Activated CD8-positive, alpha-beta memory T cell treated with anti-CD3 and anti-CD28 coated beads, Interleukin-2, amount 50 U/mL, for 24 hours (primary cell): ENCODE data around the gene SNF8.
"Not testable (repeated sequence)": the region's sequence is repeated elsewhere in the genome, so short reads cannot be mapped to it uniquely, and the experiment has no call there.

Experiments used
- DNase-seq: peaks from one replicate; pipeline ENCODE4 v3.0.0-alpha.2; 2020; ENCODE audit errors: extremely low read depth

SNF8 gene

DNA sequence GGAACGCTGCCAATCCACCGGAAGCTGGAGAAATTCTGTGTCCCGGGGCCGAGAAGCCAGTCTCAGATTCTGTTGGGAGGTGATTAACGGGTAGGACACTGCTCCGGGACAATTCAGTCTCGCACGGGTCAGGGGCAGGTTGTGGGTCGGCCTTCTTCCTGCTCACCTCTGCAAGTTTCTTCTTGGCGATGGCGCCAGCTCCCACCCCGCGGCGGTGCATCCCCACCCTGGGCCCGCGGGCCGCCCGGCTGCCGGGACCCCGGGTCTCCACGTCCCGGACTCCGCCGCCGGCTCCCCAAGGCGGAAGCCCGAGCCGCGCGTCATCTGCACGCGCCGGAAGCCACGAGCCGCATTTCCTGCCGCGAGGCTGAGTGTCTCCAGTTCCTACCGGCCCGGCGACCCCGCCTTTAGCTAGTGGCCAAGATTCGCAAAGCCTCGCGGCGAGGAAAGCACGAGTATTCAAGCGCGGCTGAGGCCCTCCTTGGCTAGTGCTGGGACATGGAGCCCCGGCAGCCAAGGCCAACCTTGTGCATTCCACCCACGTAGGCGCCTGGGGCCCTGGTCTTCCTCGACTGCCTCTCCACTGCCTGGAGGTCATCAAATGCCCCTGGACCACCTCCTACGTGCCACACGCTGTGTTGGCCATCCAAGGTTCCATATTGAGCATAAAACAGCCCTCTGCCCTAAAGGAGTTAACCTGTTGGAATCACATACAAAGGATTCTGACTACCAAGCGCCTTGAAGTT lies at the start of gene SNF8:
SNF8 (minus strand) TSS at position 328 of the 746 bp plus-strand sequence; CDS start at position 220, 108 bp downstream.
- peak; percentile 78 for DNase-seq

- no peak for DNase-seq
These were observed 49.3 kb upstream of the SNF8 start for GRCh38 chr17:48993951-48994350.

DNA sequence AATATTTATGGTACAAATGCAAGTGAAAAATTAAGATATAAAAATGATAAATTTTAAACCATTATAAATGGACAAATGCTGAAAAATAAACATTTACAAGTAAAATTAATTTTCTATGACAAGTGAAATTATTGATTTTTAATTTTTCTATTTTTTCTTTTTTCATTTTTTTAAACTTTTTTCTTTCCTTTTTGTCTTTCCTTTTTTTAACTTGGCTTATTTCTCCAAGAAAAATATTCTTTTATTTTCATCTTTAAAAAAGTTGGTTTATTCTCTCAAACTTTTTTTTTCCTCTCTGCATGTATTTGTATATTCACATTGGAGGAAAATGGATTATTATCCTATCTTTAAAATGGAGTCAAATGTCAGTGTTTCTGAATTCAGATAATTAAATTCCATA lies 48.7 kb upstream of the SNF8 start:
- no peak for DNase-seq

- DNase-seq = no peak
These were observed 47.8 kb upstream of the SNF8 start for GRCh38 chr17:48992444-48992843.

DNA sequence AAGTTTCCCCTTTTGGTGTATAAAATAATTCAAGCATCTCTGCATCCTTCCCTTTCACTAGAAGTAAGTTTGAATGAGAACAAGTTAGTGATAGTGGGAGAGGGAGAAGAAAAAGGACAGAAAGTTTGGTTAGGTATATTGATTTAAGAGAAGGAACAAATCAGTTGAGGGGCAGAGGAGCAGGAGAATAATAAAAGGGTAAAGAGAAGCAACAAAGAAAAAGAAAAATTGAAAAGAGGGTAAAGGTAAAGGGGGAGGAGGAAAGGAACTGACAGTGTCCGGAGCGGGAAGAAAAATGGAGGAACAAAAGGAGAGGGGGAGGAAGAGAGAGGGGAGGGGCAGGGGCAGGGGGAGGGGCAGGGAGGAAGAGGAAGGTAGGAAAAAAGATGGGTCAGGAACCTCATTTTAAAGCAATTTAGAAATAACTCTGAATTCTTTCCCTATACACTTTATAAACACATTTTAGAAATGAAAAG lies 46.3 kb upstream of the SNF8 start:
- DNase-seq = no peak

DNA sequence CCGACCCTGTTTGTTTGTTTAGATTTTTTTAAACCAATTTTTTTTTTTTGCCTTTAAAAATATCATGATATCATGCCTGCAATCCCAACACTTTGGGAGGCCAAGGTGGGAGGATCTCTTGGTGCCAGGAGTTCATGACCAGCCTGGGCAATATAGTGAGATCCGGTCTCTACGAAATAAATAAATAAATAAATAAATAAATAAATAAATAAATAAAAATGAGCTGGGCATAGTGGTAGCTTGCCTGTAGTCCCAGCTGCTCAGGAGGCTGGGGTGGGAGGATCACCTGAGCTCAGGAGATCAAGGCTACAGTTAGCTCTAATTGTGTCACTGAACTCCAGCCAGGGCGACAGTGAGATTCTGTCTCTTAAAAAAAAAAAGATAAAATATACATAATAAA lies 44.5 kb upstream of the SNF8 start:
- no peak for DNase-seq

DNA sequence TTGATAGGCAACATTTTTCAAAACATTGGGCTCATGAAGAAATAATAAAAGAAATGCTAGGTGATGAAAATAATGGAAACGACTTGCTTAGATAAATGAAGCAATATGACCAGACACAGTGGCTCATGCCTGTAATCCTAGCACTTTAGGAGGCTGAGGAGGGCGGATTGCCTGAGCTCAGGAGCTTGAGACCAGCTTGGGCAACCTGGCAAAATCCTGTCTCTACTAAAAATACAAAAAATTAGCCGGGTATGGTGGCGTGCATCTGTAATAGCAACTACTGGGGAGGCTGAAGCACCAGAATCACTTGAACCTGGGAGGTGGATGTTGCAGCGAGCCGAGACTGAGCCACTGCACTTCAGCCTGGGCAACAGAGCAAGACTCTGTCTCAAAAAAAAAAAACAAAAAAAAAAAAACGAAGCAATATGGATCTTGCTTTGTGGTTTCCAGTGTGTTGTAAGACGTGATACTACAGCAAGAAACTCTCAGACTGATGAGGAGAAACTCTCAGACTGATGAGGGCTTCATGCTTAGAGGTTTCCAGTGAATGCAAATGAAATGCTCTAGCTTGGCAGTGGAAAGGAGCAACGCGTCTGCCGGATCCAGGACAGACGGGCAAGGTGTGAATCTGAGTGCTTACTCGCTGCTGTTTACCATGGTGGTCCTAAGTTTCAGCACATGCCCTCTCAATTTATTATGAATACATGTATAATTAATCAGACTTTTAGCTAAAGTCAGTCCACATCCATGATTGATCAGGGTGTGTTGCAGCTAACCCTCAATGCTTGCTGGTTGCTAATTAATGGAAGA lies 41.0 kb upstream of the SNF8 start:
- DNase-seq = no peak

DNA sequence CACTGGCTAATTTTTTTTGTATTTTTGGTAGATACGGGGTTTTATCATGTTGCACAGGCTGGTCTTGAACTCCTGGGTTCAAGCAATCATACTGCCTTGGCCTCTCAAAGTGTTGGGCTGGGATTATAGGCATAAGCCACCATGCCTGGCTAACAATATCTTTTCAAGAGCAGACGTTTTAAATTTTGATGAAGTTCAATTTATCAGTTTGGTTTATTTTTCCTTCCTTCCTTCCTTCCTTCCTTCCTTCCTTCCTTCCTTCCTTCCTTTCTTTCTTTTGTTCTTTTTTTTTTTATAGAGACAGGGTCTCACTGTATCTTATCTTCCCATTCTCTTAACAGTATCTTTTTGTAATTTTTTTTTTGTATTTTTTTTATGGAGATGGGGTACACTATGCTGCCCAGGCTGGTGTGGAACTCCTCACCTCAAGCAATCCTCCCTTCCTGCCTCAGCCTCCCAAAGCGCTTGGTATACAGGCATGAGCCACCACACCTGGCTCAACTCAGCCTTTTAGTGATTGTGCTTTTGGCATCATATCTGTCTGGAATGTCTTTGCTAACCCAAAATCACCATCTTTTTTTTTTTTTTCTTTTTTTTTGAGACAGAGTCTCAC lies 37.4 kb upstream of the SNF8 start:
- no peak for DNase-seq

DNA sequence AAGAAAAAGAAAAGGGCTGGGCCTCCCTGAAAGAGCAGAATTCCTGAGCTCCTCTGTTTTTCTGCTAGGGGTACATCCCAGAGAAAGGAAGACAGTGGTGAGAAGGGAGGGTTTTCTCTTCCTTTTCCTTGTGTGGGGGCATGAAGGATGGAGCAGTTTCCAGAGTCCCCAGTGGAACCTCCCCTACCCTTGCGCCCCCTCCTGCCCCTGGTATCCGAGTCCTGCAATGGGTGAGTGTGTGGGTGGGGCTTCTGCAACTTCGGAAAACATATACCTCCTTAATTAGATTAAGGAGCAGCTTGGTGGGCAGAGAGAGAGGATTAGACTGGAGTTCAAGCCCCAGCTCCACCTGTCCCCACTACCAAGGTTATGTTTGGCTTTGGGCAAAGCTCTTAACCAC lies 29.2 kb upstream of the SNF8 start:
- no peak for DNase-seq

DNA sequence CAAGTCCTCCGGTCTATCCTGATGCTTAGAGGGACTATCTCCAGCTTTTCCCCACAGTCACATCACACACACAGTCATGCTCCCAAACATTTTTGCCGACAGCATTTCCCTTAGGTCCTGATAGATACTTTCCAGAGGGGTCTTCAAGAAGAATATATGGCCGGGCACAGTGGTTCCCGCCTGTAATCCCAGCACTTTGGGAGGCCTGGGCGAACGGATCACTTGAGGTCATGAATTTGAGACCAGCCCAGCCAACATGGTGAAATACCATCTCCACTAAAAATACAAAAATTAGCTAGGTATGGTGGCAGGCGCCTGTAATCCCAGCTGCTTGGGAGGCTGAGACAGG lies 28.1 kb upstream of the SNF8 start:
- DNase-seq = no peak

DNA sequence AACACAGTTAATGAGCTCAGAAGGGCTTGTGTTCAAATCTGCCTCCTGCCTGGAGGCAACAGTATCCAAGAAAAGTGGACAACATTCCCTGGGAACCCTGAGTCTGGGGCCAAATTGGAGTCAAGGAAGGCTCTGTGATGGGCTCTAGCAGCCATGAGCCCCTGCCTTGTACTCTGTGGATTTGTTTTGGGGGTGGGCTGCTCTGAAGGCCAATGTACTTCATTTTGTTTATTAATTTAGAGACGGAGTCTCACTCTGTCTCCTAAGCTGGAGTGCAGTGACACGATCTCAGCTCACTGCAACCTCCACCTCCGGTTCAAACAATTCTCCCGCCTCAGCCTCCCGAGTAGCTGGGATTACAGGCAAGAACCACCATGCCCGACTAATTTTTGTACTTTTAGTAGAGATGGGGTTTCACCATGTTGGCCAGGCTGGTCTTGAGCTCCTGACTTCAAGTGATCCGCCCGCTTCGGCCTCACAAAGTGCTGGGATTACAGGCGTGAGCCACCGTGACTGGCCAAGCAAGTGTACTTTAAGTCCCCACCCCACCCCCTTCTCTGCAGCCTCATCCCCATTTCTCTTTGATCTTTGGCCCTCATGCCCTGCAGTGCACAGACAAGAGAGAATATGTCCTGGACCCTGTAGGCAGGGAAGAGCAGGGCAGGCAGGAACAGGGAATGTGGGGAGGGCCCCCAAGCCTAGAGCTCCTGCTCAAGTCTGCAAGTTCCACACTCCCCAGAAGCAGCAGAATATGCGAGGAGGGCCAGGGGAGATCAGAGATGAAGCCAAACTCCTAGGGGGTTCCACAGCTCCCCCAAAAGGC lies 26.4 kb upstream of the SNF8 start:
- DNase-seq = no peak

- DNase-seq = no peak
These were observed 25.6 kb upstream of the SNF8 start for GRCh38 chr17:48970224-48970623.

- DNase-seq = no peak
These were observed 17.0 kb upstream of the SNF8 start for GRCh38 chr17:48961516-48962233.

- DNase-seq = no peak
These were observed 16.3 kb upstream of the SNF8 start for GRCh38 chr17:48960834-48961515.

- no peak for DNase-seq
These were observed 9.7 kb upstream of the SNF8 start for GRCh38 chr17:48954300-48954755.

DNA sequence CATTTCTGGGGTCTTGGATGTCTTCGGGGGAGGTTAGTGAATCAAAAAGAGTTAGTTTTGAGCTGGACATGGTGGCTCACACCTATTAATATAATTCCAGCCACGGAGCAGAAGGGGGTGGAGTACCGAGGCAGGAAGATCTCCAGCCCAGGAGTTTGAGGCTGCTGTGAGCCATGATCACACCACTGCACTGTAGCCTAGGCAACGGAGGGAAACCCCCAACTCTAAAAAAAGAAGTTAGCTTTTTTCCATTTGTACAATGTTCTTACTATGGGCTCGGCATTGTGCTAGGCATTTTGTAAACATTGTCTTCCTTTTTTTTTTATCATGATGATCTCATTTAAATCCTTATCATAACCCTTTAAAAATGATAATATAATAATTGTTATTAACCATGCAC lies 8.3 kb upstream of the SNF8 start:
- no peak for DNase-seq

DNA sequence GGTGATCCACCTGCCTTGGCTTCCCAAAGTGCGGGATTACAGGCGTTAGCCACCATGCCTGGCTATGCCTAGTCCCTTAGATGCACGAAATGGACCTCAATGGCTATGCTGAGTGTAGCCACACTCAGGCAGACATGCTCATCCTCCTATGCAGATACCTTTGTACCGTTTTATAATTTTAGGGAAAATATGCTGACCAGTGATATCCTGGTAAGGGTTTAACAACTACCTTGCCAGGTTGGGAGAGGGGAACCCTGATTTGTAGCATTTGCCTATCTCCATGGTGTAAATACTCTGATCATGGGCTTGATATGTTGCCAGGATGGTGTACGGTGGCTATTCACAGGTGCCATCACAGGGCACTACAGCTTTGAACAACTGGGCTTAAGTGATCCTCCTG lies 6.9 kb upstream of the SNF8 start:
- no peak for DNase-seq

DNA sequence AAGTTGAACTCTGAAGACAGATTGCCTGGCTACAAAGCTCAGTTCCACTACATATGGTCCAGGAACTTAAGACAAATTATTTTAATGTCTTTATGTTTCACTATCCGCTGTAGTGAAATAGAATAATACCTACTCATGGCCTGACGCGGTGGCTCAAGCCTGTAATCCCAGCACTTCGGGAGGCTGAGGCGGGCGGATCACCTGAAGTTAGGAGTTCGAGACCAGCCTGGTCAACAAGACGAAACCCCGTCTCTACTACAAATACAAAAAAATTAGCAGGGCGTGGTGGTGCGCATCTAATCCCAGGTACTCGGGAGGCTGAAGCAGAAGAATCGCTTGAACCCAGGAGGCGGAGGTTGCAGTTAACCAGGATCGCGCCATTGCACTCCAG lies 614 bp upstream of the SNF8 start:
- DNase-seq = not testable (repeated sequence)

DNA sequence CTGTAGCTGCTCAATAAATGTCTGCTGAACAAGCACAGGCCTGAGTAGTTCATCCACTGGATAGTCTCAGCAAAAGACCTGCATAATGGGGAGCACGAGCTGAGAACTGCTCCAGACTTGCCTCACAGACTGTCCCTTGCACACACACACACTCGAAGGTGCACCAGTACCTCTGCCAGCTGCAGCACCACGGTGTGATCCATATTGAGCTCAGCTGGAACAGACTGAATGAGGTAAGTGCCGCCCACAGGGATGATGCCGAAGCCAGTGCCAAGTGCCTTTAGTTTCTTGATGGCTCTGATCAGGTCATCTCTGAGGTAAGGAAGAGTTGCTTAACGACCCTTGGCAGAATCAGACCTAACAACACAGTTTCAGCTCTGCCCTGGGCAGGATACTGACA lies 11.6 kb downstream of the SNF8 start:
- no peak for DNase-seq

DNA sequence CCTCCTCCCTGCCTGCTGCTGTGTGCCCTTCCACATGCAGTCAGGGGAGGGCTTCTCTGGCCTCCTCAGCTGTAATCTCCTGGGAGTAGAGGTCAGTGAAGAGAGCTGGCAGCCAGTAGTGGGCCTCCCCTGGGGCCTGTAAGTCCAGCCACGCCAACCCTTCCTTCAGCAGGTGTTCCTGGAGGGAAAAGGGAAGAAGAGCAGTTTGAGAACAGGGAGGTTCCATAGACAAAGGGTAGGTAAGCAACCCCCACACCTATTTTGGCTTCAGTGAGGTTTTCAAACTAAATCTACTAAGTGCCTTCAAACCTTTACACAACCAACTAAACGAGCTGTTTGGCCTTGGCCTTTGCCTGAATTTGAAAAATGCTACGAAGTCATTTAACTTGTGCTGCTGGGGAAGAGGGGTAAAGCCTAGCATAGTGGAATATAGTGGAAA lies 14.2 kb downstream of the SNF8 start:
- DNase-seq = no peak

DNA sequence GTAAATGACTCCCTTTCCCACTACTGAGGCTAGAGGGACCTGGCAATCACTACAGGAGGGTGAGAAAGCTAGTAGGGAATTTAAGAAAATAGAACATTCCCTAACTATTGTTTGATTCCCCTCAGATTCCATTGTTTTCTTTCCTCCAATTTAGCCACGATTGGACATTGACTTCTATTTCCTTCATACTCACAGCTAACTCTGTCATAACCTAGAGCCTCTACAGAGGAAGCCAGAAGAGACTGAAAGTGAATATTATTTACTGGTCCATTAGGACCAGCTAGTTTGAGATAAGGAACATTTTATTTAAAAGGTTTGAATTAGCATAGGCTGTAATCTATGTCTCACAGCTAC lies 14.9 kb downstream of the SNF8 start:
- DNase-seq = no peak
